HFF-Myc (cell line): Measurements from ENCODE around the gene KRTAP3-1.
"Not testable (repeated sequence)": the region's sequence is repeated elsewhere in the genome, so short reads cannot be mapped to it uniquely, and the experiment has no call there.

Source experiments
- DNase-seq: peaks from one replicate; pipeline ENCODE4 v3.0.0-alpha.2; 2011; ENCODE audit warnings: low read depth; ENCODE audit errors: extremely low read depth
- H3K4me3 ChIP-seq: replicated peaks from 2 replicates; pipeline ENCODE4 v1.5.1; 2011; ENCODE audit warnings: low read depth, mild to moderate bottlenecking, control low read depth, low read length
- TF ChIP-seq, protein P1 (sequence below): IDR thresholded peaks from 2 replicates; pipeline ENCODE4 v1.5.1; 2012; ENCODE audit warnings: mild to moderate bottlenecking, low read depth, low read length, control low read depth; ENCODE audit errors: missing control alignments

Gene KRTAP3-1

DNA sequence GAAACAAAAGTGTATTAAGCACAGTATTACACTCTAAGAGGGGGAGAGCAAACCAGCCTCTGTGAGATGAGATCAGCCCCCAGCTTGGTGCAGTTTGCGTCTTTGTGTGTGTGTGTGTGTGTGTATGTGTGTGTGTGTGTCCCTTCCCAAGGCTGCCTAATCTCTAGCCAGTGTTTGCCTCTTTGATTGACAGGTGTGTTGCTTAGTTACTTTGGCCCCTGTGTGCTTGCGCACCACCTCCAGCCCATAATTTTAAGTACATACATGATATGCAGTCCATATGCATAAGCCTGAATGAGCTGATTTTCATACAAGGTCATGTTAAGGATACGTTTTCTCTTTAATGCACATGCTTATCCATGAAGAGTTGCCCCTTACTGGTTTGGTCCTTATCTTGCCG is 7.1 kb downstream of the KRTAP3-1 start:
- DNase-seq = no peak
- TF ChIP-seq, protein P1, sequence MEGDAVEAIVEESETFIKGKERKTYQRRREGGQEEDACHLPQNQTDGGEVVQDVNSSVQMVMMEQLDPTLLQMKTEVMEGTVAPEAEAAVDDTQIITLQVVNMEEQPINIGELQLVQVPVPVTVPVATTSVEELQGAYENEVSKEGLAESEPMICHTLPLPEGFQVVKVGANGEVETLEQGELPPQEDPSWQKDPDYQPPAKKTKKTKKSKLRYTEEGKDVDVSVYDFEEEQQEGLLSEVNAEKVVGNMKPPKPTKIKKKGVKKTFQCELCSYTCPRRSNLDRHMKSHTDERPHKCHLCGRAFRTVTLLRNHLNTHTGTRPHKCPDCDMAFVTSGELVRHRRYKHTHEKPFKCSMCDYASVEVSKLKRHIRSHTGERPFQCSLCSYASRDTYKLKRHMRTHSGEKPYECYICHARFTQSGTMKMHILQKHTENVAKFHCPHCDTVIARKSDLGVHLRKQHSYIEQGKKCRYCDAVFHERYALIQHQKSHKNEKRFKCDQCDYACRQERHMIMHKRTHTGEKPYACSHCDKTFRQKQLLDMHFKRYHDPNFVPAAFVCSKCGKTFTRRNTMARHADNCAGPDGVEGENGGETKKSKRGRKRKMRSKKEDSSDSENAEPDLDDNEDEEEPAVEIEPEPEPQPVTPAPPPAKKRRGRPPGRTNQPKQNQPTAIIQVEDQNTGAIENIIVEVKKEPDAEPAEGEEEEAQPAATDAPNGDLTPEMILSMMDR = no peak
- H3K4me3 ChIP-seq = no peak overlapping the region

DNA sequence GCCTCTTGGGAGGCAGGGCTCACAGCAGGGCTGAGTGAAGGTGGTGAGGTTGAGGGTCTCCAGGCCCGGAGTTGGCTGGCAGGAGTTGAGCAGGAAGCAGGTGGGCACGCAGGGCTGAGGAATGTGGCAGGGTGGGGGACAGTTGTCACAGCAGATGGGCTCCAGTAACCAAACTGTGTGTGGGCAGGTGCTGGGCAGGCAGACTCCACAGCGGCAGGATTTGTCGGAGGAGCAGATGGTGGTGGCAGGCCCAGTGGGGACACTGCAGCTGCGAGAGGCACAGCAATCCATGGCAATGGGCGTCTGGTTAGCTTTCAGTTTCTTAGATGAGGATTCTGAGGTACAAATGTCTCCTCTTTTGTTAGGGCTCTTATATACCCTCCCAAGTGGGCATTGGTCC is 9.4 kb downstream of the KRTAP3-1 start, which contains the start of gene KRTAP3-2:
TSS of gene KRTAP3-2 (minus strand) at position 344 of the 400 bp plus-strand sequence. CDS start at position 291, 53 bp downstream.
- not testable (repeated sequence) for DNase-seq

DNA sequence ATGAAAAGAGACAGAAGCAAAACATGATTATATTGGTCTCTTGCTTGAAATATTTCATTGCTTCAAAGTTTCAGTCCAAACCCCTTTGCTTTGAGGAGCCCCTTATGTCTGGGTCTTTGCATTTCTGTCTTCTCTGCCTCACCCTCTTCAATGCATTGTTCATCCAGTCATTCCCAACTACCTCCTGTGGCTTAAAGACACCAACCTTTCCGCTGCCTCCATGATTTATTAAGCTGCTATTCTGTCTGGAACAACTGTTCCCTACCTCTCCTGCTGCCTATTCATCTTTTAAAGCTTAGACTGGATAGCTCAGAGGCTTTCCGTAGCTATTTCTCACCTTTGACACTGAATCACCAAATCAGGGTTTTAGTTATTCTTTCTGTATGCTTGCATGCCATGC is 11.6 kb downstream of the KRTAP3-1 start:
- no peak overlapping the region for H3K4me3 ChIP-seq
- no peak for DNase-seq
- TF ChIP-seq, protein P1 = no peak

More for the DNA sequence above, 9.4 kb downstream of the KRTAP3-1 start, which contains the start of gene KRTAP3-2:
- H3K4me3 ChIP-seq = not testable (repeated sequence)

DNA sequence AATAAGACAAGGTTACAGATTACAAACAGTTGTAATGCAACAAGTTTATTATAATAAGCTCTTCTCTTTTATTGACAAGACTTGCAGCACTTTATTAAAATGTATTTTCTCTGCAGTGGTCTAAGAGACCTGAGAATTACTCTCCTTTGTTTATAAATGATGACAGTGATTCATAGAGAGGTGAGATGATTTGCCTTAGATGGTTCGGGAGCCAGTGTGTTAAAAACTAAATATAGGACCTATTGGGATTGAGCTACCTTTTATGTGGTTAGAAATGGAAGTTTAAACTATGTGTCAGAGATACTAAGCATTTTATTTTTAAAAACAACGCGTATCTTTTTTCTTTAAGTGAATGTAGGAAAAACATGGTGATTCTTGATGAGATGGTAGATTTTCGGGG is 12.1 kb downstream of the KRTAP3-1 start:
- TF ChIP-seq, protein P1 = no peak
- no peak for DNase-seq
- H3K4me3 ChIP-seq = no peak overlapping the region

DNA sequence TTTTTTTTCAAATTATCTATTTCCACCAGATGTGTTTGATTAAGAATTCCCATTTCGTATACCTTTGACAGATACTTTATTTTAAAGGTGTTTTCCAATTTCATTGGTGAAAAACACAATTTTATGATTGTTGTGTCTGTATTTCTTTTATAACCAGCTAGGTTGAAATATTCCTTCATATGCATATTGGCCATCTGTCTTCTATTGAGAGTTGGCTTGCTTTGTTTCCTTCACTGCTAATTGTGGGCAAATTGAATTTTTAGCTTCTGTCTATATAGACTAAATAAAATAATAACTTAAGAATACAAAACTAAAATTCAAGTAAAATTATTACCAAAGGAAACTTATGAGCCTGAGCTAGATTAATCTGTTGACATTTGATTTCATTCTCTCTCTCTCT is 13.8 kb downstream of the KRTAP3-1 start:
- TF ChIP-seq, protein P1 = no peak
- H3K4me3 ChIP-seq = no peak overlapping the region
- no peak for DNase-seq

DNA sequence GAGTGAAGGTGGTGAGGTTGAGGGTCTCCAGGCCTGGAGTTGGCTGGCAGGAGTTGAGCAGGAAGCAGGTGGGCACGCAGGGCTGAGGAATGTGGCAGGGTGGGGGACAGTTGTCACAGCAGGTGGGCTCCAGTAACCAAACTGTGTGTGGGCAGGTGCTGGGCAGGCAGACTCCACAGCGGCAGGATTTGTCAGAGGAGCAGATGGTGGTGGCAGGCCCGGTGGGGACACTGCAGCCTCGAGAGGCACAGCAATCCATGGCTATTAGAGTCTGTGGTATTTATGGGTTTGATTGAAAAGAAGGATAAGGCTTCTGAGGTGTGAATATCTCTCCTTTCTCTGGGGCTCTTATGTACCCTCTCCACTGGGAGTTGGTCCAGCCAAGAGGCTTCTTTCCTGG is 15.1 kb downstream of the KRTAP3-1 start, which contains the start of gene KRTAP3-3:
TSS of gene KRTAP3-3 (minus strand) at position 326 of the 400 bp plus-strand sequence. CDS start at position 259, 67 bp downstream.
- TF ChIP-seq, protein P1 = no peak
- no peak within 1 kb of the TSS for H3K4me3 ChIP-seq
- no peak for DNase-seq

DNA sequence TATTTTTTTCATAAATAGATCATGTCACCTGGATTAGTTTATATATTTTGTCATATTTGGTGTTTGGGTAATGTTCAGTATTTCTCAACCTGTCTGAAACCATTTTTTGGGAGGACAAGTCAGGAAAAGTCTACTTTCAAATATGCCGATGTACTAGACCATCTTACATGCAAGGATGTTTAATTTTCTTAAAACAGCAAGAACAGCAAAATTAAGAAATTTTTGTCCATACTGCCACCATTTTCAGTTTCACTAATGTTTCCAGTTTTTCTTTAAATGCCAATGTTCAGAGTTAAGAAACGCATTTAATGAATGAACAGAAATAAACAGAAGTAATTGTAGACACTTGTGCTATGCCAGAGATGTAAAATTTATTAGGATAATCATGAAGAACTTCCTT is 15.8 kb downstream of the KRTAP3-1 start:
- TF ChIP-seq, protein P1 = no peak
- H3K4me3 ChIP-seq = no peak overlapping the region
- no peak for DNase-seq
